CD14-positive monocyte (primary cell): Measurements from ENCODE around the gene TMEM252. TPM values are rescaled to one million over a fixed set of nuclear protein-coding genes. Genes with fewer than 3 reads are reported as not detected.

Experiments used
- DNase-seq, 3 donors: peaks; one replicate each; pipeline ENCODE4 v3.0.0-alpha.2; 2011 to 2022
- H2AFZ ChIP-seq: 2 replicates; pipeline ENCODE4 v1.6.0; 2012; ENCODE audit warnings: mild to moderate bottlenecking, low read depth, low read length, inconsistent platforms; ENCODE audit not compliant: insufficient read depth, poor library complexity, severe bottlenecking
- H3K27ac ChIP-seq, 2 donors: 1 replicate in 1 of 2; 2 replicates in 1 of 2; pipeline ENCODE4 v1.5.1; 2012 to 2013; ENCODE audit warnings: low read length in 2 of 2, control low read depth in 1 of 2, inconsistent platforms in 1 of 2, low read depth in 1 of 2, mild to moderate bottlenecking in 1 of 2
- H3K27me3 ChIP-seq, 2 donors: one replicate each; pipeline versions ENCODE4 v1.6.0 to v1.6.1; 2011 to 2013; ENCODE audit warnings: low read length in 2 of 2; ENCODE audit not compliant: control insufficient read depth in 2 of 2, insufficient read depth in 2 of 2
- H3K36me3 ChIP-seq, 2 donors: replicated peaks in 1 of 2; 1 replicate in 1 of 2; 2 replicates in 1 of 2; pipeline versions ENCODE4 v1.5.1 to v1.6.1; 2012 to 2013; ENCODE audit warnings: low read length in 2 of 2, control low read depth in 1 of 2, inconsistent platforms in 1 of 2, mild to moderate bottlenecking in 1 of 2; ENCODE audit not compliant: insufficient read depth in 2 of 2, control insufficient read depth in 1 of 2
- H3K4me1 ChIP-seq, 2 donors: 1 replicate in 1 of 2; 2 replicates in 1 of 2; pipeline versions ENCODE4 v1.5.1 to v1.6.1; 2012 to 2013; ENCODE audit warnings: low read length in 2 of 2, control low read depth in 1 of 2, inconsistent platforms in 1 of 2, mild to moderate bottlenecking in 1 of 2, moderate library complexity in 1 of 2; ENCODE audit not compliant: insufficient read depth in 2 of 2, control insufficient read depth in 1 of 2
- H3K4me2 ChIP-seq: replicated peaks from 2 replicates; pipeline ENCODE3; 2012; ENCODE audit warnings: low read length, moderate library complexity, mild to moderate bottlenecking; ENCODE audit not compliant: poor library complexity, severe bottlenecking; ENCODE audit errors: extremely low read depth
- H3K4me3 ChIP-seq, 3 experiments: fragments of 200-600 bp in 1 of 3; sonication (generic) in 1 of 3; replicated peaks in 1 of 3; 1 replicate in 2 of 3; 2 replicates in 1 of 3; pipeline ENCODE4 v1.5.1; 2011 to 2013; ENCODE audit warnings: low read length in 3 of 3, mild to moderate bottlenecking in 3 of 3, control low read depth in 2 of 3, low read depth in 2 of 3, inconsistent platforms in 1 of 3, moderate library complexity in 1 of 3
- H3K79me2 ChIP-seq: 2 replicates; pipeline ENCODE4 v1.6.0; 2012; ENCODE audit warnings: mild to moderate bottlenecking, control low read depth, inconsistent platforms, low read length, moderate library complexity; ENCODE audit not compliant: insufficient read depth
- H3K9ac ChIP-seq: 2 replicates; pipeline ENCODE4 v1.6.0; 2017; ENCODE audit warnings: low read length, mild to moderate bottlenecking; ENCODE audit not compliant: insufficient read depth, poor library complexity, severe bottlenecking
- H3K9me3 ChIP-seq, 2 donors: replicated peaks in 1 of 2; 1 replicate in 1 of 2; 2 replicates in 1 of 2; pipeline versions ENCODE4 v1.5.1 to v1.6.1; 2012 to 2013; ENCODE audit warnings: low read length in 2 of 2, control low read depth in 1 of 2; ENCODE audit not compliant: control insufficient read depth in 1 of 2, insufficient read depth in 1 of 2
- H4K20me1 ChIP-seq: 2 replicates; pipeline ENCODE4 v1.6.0; 2012; ENCODE audit warnings: mild to moderate bottlenecking, low read length, control low read depth, moderate library complexity; ENCODE audit not compliant: insufficient read depth
- H3K27ac Mint-ChIP-seq, 7 donors: one replicate each; pipeline ENCODE4 v1.8.0; 2020; ENCODE audit warnings: mild to moderate bottlenecking in 7 of 7, mixed read lengths in 7 of 7, moderate library complexity in 6 of 7, inconsistent platforms in 2 of 7
- H3K27me3 Mint-ChIP-seq, 3 donors: one replicate each; pipeline ENCODE4 v1.8.0; 2021 to 2022; ENCODE audit warnings: low read depth in 3 of 3, mild to moderate bottlenecking in 3 of 3, mixed read lengths in 3 of 3, moderate library complexity in 3 of 3, inconsistent platforms in 1 of 3
- H3K36me3 Mint-ChIP-seq, 2 donors: one replicate each; pipeline ENCODE4 v1.8.0; 2020; ENCODE audit warnings: mixed read lengths in 2 of 2, inconsistent platforms in 1 of 2, mild to moderate bottlenecking in 1 of 2
- H3K4me1 Mint-ChIP-seq: one replicate; pipeline ENCODE4 v1.8.0; 2020; ENCODE audit warnings: mild to moderate bottlenecking, mixed read lengths
- H3K4me3 Mint-ChIP-seq, 2 donors: one replicate each; pipeline ENCODE4 v1.8.0; 2020; ENCODE audit warnings: mild to moderate bottlenecking in 2 of 2, mixed read lengths in 2 of 2, moderate library complexity in 1 of 2
- H3K9me3 Mint-ChIP-seq, 7 donors: one replicate each; pipeline ENCODE4 v1.8.0; 2020 to 2022; ENCODE audit warnings: mixed read lengths in 7 of 7, mild to moderate bottlenecking in 6 of 7, moderate library complexity in 6 of 7, inconsistent platforms in 2 of 7
- CTCF ChIP-seq: fragments of 200-600 bp; IDR thresholded peaks from one replicate; pipeline ENCODE4 v1.8.0; 2022; ENCODE audit warnings: antibody characterized with exemption, mild to moderate bottlenecking
- WGBS: methylation state at CpG from one replicate; pipeline ENCODE4 v1.1.5; 2013; ENCODE audit warnings: missing lambda C conversion rate; ENCODE audit not compliant: insufficient coverage; 5-methylcytosine and 5-hydroxymethylcytosine counted together
- intact Hi-C, 2 donors: fragments of 100-400 bp; cut with micrococcal nuclease; formaldehyde crosslinking; loops; one replicate each; pipeline versions ENCODE4 v1.15.0 to v1.15.1; 2023
- polyA plus RNA-seq, 3 donors: library from polyadenylated mRNA; depleted of rRNA in 1 of 3; unstranded in 2 of 3; stranded (reverse) in 1 of 3; fragments of 300-500 nt in 2 of 3; fragments of >200 nt in 1 of 3; fragmentation: Illumina TruSeq in 2 of 3; gene quantifications; 1 replicate in 2 of 3; 2 replicates in 1 of 3; pipeline ENCODE4 v1.2.3, GENCODE V29; 2012 to 2021

TMEM252 gene
- polyA plus RNA-seq, 3 donors, result not detected

- H3K4me3 Mint-ChIP-seq, result no peak overlapping the region
- no peaks in the 10 kb centered on the region for H3K36me3 Mint-ChIP-seq
- Histone ChIP-seq H3K9ac (no peak overlapping the region), H3K79me2 (no peaks in the 10 kb centered on the region), H3K9me3 (no peaks in the 10 kb centered on the region), H3K4me1 (peaks cover 18 to 24% of the 10 kb centered on the region in 2 donors), H2AFZ (peak overlapping the region; percentile 27), H3K36me3 (no peaks in the 10 kb centered on the region), H3K27me3 (no peaks in the 10 kb centered on the region), H3K4me3 (no peak overlapping the region), H3K4me2 (no peak overlapping the region), H3K27ac (no peak overlapping the region), H4K20me1 (no peaks in the 10 kb centered on the region)
- H3K9me3 Mint-ChIP-seq, result peaks cover 0 to 6% (median 2%) of the 10 kb centered on the region in 7 donors
- 100% methylated on average over 1 of the region's 2 CpGs for WGBS
- no peak for TF ChIP-seq CTCF
- peaks cover 24% of the 10 kb centered on the region for H3K4me1 Mint-ChIP-seq
- intact Hi-C loops, result loop anchor here in 1 of 2 donors (10.0 kb wide), 1 partner anchor 56 kb away; no protein-coding TSS in a partner anchor
- DNase-seq, result no peak
- no peak overlapping the region for H3K27ac Mint-ChIP-seq
- no peaks in the 10 kb centered on the region for H3K27me3 Mint-ChIP-seq
These were observed 32.1 kb downstream of the TMEM252 start for GRCh38 chr9:68508547-68508946.

GRCh38 chr9:68507806-68508145 lies 32.9 kb downstream of the TMEM252 start:
- Histone ChIP-seq H4K20me1 (no peaks in the 10 kb centered on the region), H3K9ac (no peak overlapping the region), H3K27ac (no peak overlapping the region), H2AFZ (peak overlapping the region; percentile 2), H3K36me3 (no peaks in the 10 kb centered on the region), H3K4me1 (peaks cover 18 to 24% of the 10 kb centered on the region in 2 donors), H3K4me3 (no peak overlapping the region), H3K9me3 (no peaks in the 10 kb centered on the region), H3K27me3 (no peaks in the 10 kb centered on the region), H3K79me2 (no peaks in the 10 kb centered on the region), H3K4me2 (no peak overlapping the region)
- Mint-ChIP-seq H3K9me3 (peaks cover 0 to 6% (median 2%) of the 10 kb centered on the region in 7 donors), H3K27me3 (no peaks in the 10 kb centered on the region), H3K4me3 (no peak overlapping the region), H3K27ac (no peak overlapping the region), H3K4me1 (peaks cover 24% of the 10 kb centered on the region), H3K36me3 (no peaks in the 10 kb centered on the region)
- intact Hi-C loops, result loop anchor here (2.0 to 10.0 kb wide), 2 partner anchors 57 to 61 kb away; no protein-coding TSS in a partner anchor
- peak; percentile 39 for TF ChIP-seq CTCF
- 90% methylated on average over 1 of the region's 2 CpGs for WGBS
- DNase-seq, result no peak
